ENCODE measurements around the gene EXT2. TPM values are rescaled to one million over a fixed set of nuclear protein-coding genes. Genes with fewer than 3 reads are reported as not detected.

The EXT2 gene
- total RNA-seq, 4 donors from 2014 or later, result 56.9 to 152 (median 128) TPM

- TF ChIP-seq POLR2A (IDR thresholded peaks at IDR 0.05), result no peak
- no peak for TF ChIP-seq CTCF (IDR thresholded peaks at IDR 0.05)
- Histone ChIP-seq H3K36me3 (no peaks in the 10 kb centered on the region), H3K27me3 (no peaks in the 10 kb centered on the region), H3K4me3 (no peak overlapping the region), H3K27ac (no peak overlapping the region), H3K4me1 (no peaks in the 10 kb centered on the region), H3K9me3 (peaks cover 0 to 9% (median 0%) of the 10 kb centered on the region in 4 donors)
- DNase-seq, result no peak
Observed at GRCh38 chr11:44256673-44257291, 161.3 kb downstream of the EXT2 start.

- Histone ChIP-seq H3K4me3 (no peak overlapping the region), H3K9me3 (peaks cover 0 to 6% (median 0%) of the 10 kb centered on the region in 4 donors), H3K27me3 (no peaks in the 10 kb centered on the region), H3K27ac (no peak overlapping the region), H3K36me3 (no peaks in the 10 kb centered on the region), H3K4me1 (no peaks in the 10 kb centered on the region)
- TF ChIP-seq POLR2A (IDR thresholded peaks at IDR 0.05) (no peak), CTCF (IDR thresholded peaks at IDR 0.05) (no peak)
- DNase-seq, result peak in 1 of 3 donors; percentile 60
Observed at GRCh38 chr11:44257338-44258189, 162.1 kb downstream of the EXT2 start.

GRCh38 chr11:44258190-44258489, 162.7 kb downstream of the EXT2 start:
- Histone ChIP-seq H3K27me3 (no peaks in the 10 kb centered on the region), H3K36me3 (no peaks in the 10 kb centered on the region), H3K4me1 (no peaks in the 10 kb centered on the region), H3K27ac (no peak overlapping the region), H3K9me3 (peaks cover 0 to under 1% (median 0%) of the 10 kb centered on the region in 4 donors), H3K4me3 (no peak overlapping the region)
- no peak for DNase-seq
- TF ChIP-seq CTCF (IDR thresholded peaks at IDR 0.05) (no peak), POLR2A (IDR thresholded peaks at IDR 0.05) (no peak)

- no peaks in the 10 kb centered on the region for H3K9me3 ChIP-seq
Observed at GRCh38 chr11:44258839-44259420, 163.5 kb downstream of the EXT2 start.

GRCh38 chr11:44260081-44260480, 164.6 kb downstream of the EXT2 start:
- Histone ChIP-seq H3K9me3 (no peaks in the 10 kb centered on the region), H3K36me3 (no peaks in the 10 kb centered on the region), H3K27me3 (no peaks in the 10 kb centered on the region), H3K4me3 (no peak overlapping the region), H3K4me1 (no peaks in the 10 kb centered on the region), H3K27ac (no peak overlapping the region)
- DNase-seq, result no peak
- TF ChIP-seq POLR2A (IDR thresholded peaks at IDR 0.05) (no peak), CTCF (IDR thresholded peaks at IDR 0.05) (no peak)

More at GRCh38 chr11:44258839-44259420, 163.5 kb downstream of the EXT2 start:
- DNase-seq, result no peak
- H3K27ac ChIP-seq, result no peak overlapping the region
- H3K4me1 ChIP-seq, result no peaks in the 10 kb centered on the region
- H3K4me3 ChIP-seq, result no peak overlapping the region
- H3K36me3 ChIP-seq, result no peaks in the 10 kb centered on the region
- no peak for TF ChIP-seq POLR2A (IDR thresholded peaks at IDR 0.05)
- TF ChIP-seq CTCF (IDR thresholded peaks at IDR 0.05), result no peak
- H3K27me3 ChIP-seq, result no peaks in the 10 kb centered on the region
